ENCODE data around the gene LRRC32. TPM values are rescaled to one million over a fixed set of nuclear protein-coding genes. Genes with fewer than 3 reads are reported as not detected.

The LRRC32 gene
- total and polyA plus RNA-seq, 2 donors: 2.9 to 29.3 TPM

GRCh38 chr11:76639621-76640020 is 30.9 kb downstream of the LRRC32 start:
- peaks cover 0 to 9% of the 10 kb centered on the region in 2 donors for H3K4me1 ChIP-seq (ENCODE audit: control insufficient read depth in 2 of 2, insufficient read depth in 2 of 2, low read length in 2 of 2)
- no peaks in the 10 kb centered on the region for H3K9me3 ChIP-seq (ENCODE audit: control insufficient read depth in 2 of 2, insufficient read depth in 1 of 2, low read length in 1 of 2)
- H3K4me3 ChIP-seq (ENCODE audit: low read length in 2 of 2): no peak overlapping the region
- no peak for DNase-seq (ENCODE audit: low read depth in 6 of 9, low spot score in 9 of 9)
- H3K27me3 ChIP-seq (ENCODE audit: control insufficient read depth in 2 of 2, insufficient read depth in 1 of 2, low read length in 1 of 2): no peaks in the 10 kb centered on the region
- no peak overlapping the region for H3K27ac ChIP-seq (ENCODE audit: low read depth in 1 of 2, low read length in 1 of 2)
- 97% methylated on average over 2 of the region's 2 CpGs for WGBS
- H3K36me3 ChIP-seq (ENCODE audit: control insufficient read depth in 2 of 2, insufficient read depth in 2 of 2, low read length in 1 of 2): no peaks in the 10 kb centered on the region

DNA sequence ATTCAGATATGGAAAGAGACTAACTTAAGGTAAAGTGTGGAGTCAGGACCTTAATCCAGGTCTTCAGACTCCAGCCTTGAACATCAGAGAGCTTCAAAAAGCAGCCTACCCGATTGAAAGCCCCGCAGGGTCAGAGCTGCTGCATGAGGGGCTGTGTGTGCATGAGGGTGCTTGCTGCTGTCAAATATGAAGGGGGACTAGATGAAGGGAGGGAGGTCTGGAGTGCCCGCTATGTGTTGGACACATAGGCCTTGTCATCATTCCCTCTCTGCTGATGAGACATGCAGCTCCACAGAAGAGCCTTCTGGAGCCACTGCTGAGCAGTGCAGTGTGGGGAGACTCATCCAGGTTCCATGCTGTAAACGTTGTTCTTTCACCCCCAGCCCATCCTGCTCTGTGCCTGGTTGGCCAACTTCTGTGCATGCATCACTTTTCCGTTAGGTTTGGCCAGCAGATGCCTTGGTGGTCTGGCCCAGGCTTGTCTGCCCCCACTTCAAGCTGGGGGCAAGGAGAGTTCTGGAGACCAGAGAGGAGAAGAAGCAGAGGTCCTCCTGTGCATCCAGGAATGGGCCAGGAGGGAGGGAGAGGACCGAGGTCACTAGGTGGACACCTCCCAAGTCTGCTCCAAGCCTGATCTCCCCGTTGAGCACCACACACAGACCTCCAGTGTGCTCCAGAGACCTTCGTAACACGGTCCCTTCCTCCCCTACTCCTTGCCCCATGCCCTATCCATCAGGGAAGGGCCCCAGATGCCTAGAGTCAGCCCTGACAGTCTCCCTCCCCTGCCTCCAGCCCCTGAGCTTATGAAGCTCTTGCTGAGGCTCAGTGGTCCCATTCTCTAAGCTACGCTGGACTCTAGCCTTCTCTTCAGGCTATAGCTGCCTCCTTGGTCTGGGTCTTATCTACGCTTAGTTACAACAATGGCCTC is 32.0 kb downstream of the LRRC32 start:
- H3K27ac ChIP-seq (ENCODE audit: low read depth in 1 of 2, low read length in 1 of 2): no peak overlapping the region
- peaks cover 0 to 9% of the 10 kb centered on the region in 2 donors for H3K4me1 ChIP-seq (ENCODE audit: control insufficient read depth in 2 of 2, insufficient read depth in 2 of 2, low read length in 2 of 2)
- no peaks in the 10 kb centered on the region for H3K9me3 ChIP-seq (ENCODE audit: control insufficient read depth in 2 of 2, insufficient read depth in 1 of 2, low read length in 1 of 2)
- no peaks in the 10 kb centered on the region for H3K27me3 ChIP-seq (ENCODE audit: control insufficient read depth in 2 of 2, insufficient read depth in 1 of 2, low read length in 1 of 2)
- DNase-seq (ENCODE audit: low read depth in 6 of 9, low spot score in 9 of 9): no peak
- WGBS: 93% methylated on average over 11 of the region's 11 CpGs
- H3K4me3 ChIP-seq (ENCODE audit: low read length in 2 of 2): no peak overlapping the region
- H3K36me3 ChIP-seq (ENCODE audit: control insufficient read depth in 2 of 2, insufficient read depth in 2 of 2, low read length in 1 of 2): no peaks in the 10 kb centered on the region

GRCh38 chr11:76637491-76638269 is 32.9 kb downstream of the LRRC32 start:
- no peak for DNase-seq (ENCODE audit: low read depth in 6 of 9, low spot score in 9 of 9)
- H3K4me1 ChIP-seq (ENCODE audit: control insufficient read depth in 2 of 2, insufficient read depth in 2 of 2, low read length in 2 of 2): peaks cover 0 to 9% of the 10 kb centered on the region in 2 donors
- H3K27me3 ChIP-seq (ENCODE audit: control insufficient read depth in 2 of 2, insufficient read depth in 1 of 2, low read length in 1 of 2): no peaks in the 10 kb centered on the region
- H3K9me3 ChIP-seq (ENCODE audit: control insufficient read depth in 2 of 2, insufficient read depth in 1 of 2, low read length in 1 of 2): no peaks in the 10 kb centered on the region
- H3K4me3 ChIP-seq (ENCODE audit: low read length in 2 of 2): no peak overlapping the region
- no peaks in the 10 kb centered on the region for H3K36me3 ChIP-seq (ENCODE audit: control insufficient read depth in 2 of 2, insufficient read depth in 2 of 2, low read length in 1 of 2)
- no peak overlapping the region for H3K27ac ChIP-seq (ENCODE audit: low read depth in 1 of 2, low read length in 1 of 2)
- 28% methylated on average over 14 of the region's 14 CpGs for WGBS

DNA sequence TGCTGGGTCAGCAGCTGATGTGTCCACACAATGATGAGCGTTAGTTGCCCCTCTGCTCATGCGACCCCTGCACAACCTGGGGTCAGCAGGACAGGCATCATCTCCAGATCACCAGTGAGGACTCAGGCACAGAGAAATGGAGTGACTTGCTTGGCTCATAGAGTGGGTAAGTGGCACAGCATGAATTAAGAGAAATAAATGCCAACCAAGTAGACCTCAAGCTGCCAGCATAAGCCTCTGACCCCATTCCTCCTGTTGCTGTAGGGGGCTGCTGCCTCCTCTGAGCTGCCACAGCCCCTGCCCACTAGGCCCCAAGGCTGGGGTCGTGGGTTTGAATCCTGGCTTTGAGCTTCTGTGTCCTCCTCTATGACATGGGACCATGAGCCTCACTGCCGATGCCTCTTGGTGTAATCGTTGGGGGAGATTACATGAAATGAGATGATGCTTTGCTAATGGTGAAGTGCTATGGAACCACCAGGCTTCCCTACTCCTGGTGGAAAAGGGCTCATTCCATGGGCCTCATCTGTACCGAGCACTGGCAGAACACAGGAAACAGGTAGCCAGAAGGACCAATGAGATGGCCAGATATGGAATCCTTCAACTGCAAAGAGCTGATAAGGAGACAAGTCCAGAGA is 33.6 kb downstream of the LRRC32 start:
- H3K27me3 ChIP-seq (ENCODE audit: control insufficient read depth in 2 of 2, insufficient read depth in 1 of 2, low read length in 1 of 2): no peaks in the 10 kb centered on the region
- H3K27ac ChIP-seq (ENCODE audit: low read depth in 1 of 2, low read length in 1 of 2): no peak overlapping the region
- WGBS: 92% methylated on average over 6 of the region's 6 CpGs
- no peak overlapping the region for H3K4me3 ChIP-seq (ENCODE audit: low read length in 2 of 2)
- H3K9me3 ChIP-seq (ENCODE audit: control insufficient read depth in 2 of 2, insufficient read depth in 1 of 2, low read length in 1 of 2): no peaks in the 10 kb centered on the region
- peaks cover 0 to 5% of the 10 kb centered on the region in 2 donors for H3K4me1 ChIP-seq (ENCODE audit: control insufficient read depth in 2 of 2, insufficient read depth in 2 of 2, low read length in 2 of 2)
- no peak for DNase-seq (ENCODE audit: low read depth in 6 of 9, low spot score in 9 of 9)
- no peaks in the 10 kb centered on the region for H3K36me3 ChIP-seq (ENCODE audit: control insufficient read depth in 2 of 2, insufficient read depth in 2 of 2, low read length in 1 of 2)

- H3K27me3 ChIP-seq (ENCODE audit: control insufficient read depth in 2 of 2, insufficient read depth in 1 of 2, low read length in 1 of 2): no peaks in the 10 kb centered on the region
- H3K9me3 ChIP-seq (ENCODE audit: control insufficient read depth in 2 of 2, insufficient read depth in 1 of 2, low read length in 1 of 2): no peaks in the 10 kb centered on the region
- no peaks in the 10 kb centered on the region for H3K36me3 ChIP-seq (ENCODE audit: control insufficient read depth in 2 of 2, insufficient read depth in 2 of 2, low read length in 1 of 2)
- no peak for DNase-seq (ENCODE audit: low read depth in 6 of 9, low spot score in 9 of 9)
- H3K4me3 ChIP-seq (ENCODE audit: low read length in 2 of 2): no peak overlapping the region
- 95% methylated on average over 7 of the region's 7 CpGs for WGBS
- H3K4me1 ChIP-seq (ENCODE audit: control insufficient read depth in 2 of 2, insufficient read depth in 2 of 2, low read length in 2 of 2): peaks cover 0 to 3% of the 10 kb centered on the region in 2 donors
- no peak overlapping the region for H3K27ac ChIP-seq (ENCODE audit: low read depth in 1 of 2, low read length in 1 of 2)
Measured at GRCh38 chr11:76635991-76636738, 34.4 kb downstream of the LRRC32 start.

DNA sequence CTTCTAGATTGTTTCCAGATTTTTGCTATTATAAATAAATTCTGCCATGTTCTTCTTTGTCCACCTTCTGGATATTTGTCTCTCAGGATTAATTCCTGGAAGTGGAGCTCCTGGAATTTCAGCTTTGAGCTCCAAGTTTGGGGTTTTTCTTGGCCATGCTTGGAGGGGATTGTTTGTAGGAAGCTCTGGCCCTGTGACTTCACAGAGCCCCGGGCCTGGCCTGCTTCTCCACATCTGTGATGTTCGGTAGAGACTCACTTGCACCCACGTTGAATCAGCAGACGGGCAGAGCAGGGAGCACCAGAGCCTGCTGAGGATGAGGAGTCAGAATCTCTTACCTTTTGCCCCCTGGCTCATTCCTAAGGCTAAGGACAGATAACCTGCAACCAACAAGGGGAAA is 35.7 kb downstream of the LRRC32 start:
- peaks cover 0 to 7% of the 10 kb centered on the region in 2 donors for H3K9me3 ChIP-seq (ENCODE audit: control insufficient read depth in 2 of 2, insufficient read depth in 1 of 2, low read length in 1 of 2)
- H3K27me3 ChIP-seq (ENCODE audit: control insufficient read depth in 2 of 2, insufficient read depth in 1 of 2, low read length in 1 of 2): no peaks in the 10 kb centered on the region
- DNase-seq (ENCODE audit: low read depth in 6 of 9, low spot score in 9 of 9): no peak
- no peak overlapping the region for H3K4me3 ChIP-seq (ENCODE audit: low read length in 2 of 2)
- H3K27ac ChIP-seq (ENCODE audit: low read depth in 1 of 2, low read length in 1 of 2): no peak overlapping the region
- 94% methylated on average over 4 of the region's 4 CpGs for WGBS
- H3K36me3 ChIP-seq (ENCODE audit: control insufficient read depth in 2 of 2, insufficient read depth in 2 of 2, low read length in 1 of 2): no peaks in the 10 kb centered on the region
- H3K4me1 ChIP-seq (ENCODE audit: control insufficient read depth in 2 of 2, insufficient read depth in 2 of 2, low read length in 2 of 2): peaks cover 0 to 8% of the 10 kb centered on the region in 2 donors

DNA sequence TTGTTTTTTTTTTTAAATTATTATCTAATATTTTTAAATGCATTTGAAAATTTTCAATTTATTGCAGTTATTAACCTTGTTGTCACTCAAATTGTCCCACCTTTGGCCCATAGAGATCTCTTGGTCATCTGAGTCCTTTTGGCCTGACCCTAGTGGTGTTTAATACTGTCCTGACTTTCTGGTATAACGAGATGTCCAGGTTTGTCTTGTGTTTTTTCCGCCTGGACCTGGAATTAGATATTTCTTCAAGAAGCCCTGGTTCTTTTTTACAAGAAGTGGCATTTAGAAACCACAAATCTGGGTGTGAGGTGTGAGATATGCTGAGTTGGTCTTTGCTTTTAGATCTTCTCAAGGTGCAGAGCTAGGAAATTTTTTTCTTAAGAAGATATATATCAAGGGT is 38.1 kb downstream of the LRRC32 start:
- H3K27ac ChIP-seq (ENCODE audit: low read depth in 1 of 2, low read length in 1 of 2): no peak overlapping the region
- 92% methylated on average over 2 of the region's 2 CpGs for WGBS

DNA sequence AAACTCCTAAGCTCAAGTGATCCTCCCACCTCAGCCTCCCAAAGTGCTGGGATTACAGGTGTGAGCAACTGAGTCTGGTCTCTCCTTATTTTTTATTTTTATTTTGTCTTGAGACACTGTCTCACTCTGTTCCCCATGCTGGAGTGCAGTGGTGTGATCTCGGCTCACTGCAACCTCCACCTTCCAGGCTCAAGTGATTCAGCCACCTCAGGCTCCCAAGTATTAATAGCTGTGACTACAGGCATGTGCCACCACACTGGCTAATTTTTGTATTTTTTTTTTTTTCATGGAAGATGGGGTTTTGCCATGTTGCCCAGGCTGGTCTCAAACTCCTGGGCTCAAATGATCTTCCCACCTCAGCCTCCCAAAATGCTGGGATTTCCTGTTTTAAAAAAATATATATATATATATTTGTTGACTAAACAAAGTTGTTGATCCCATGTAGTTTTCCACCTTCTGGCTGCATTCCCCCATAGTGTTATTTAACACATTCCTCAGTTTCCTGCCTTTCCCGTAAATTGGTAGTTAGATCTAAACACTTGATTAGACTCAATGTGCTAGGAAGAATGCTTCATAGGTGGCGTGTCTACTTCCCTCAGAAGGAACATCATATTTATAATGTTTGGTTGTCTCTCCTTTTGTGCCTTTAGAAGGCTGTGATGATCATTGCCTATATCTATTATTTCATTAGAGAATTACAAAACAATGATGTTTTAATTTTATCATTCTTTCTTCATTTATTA is 38.8 kb downstream of the LRRC32 start:
- no peak overlapping the region for H3K27ac ChIP-seq (ENCODE audit: low read depth in 1 of 2, low read length in 1 of 2)
- WGBS: 95% methylated on average over 3 of the region's 3 CpGs

More for the DNA sequence above, 38.1 kb downstream of the LRRC32 start:
- DNase-seq (ENCODE audit: low read depth in 6 of 9, low spot score in 9 of 9): no peak
- Histone ChIP-seq H3K4me3 (ENCODE audit: low read length in 2 of 2) (no peak overlapping the region), H3K9me3 (ENCODE audit: control insufficient read depth in 2 of 2, insufficient read depth in 1 of 2, low read length in 1 of 2) (peaks cover 0 to 7% of the 10 kb centered on the region in 2 donors), H3K36me3 (ENCODE audit: control insufficient read depth in 2 of 2, insufficient read depth in 2 of 2, low read length in 1 of 2) (no peaks in the 10 kb centered on the region), H3K4me1 (ENCODE audit: control insufficient read depth in 2 of 2, insufficient read depth in 2 of 2, low read length in 2 of 2) (peaks cover 0 to 23% of the 10 kb centered on the region in 2 donors), H3K27me3 (ENCODE audit: control insufficient read depth in 2 of 2, insufficient read depth in 1 of 2, low read length in 1 of 2) (no peaks in the 10 kb centered on the region)

More for the DNA sequence above, 38.8 kb downstream of the LRRC32 start:
- H3K36me3 ChIP-seq (ENCODE audit: control insufficient read depth in 2 of 2, insufficient read depth in 2 of 2, low read length in 1 of 2): no peaks in the 10 kb centered on the region
- H3K9me3 ChIP-seq (ENCODE audit: control insufficient read depth in 2 of 2, insufficient read depth in 1 of 2, low read length in 1 of 2): peaks cover 0 to 7% of the 10 kb centered on the region in 2 donors
- no peak for DNase-seq (ENCODE audit: low read depth in 6 of 9, low spot score in 9 of 9)
- H3K4me1 ChIP-seq (ENCODE audit: control insufficient read depth in 2 of 2, insufficient read depth in 2 of 2, low read length in 2 of 2): peaks cover 0 to 31% of the 10 kb centered on the region in 2 donors
- H3K4me3 ChIP-seq (ENCODE audit: low read length in 2 of 2): no peak overlapping the region
- no peaks in the 10 kb centered on the region for H3K27me3 ChIP-seq (ENCODE audit: control insufficient read depth in 2 of 2, insufficient read depth in 1 of 2, low read length in 1 of 2)

Data from thymus (tissue), 11 donors.